MM.1S (cell line): ENCODE results near the gene APBB2.

Experiments used
- EZH2 ChIP-seq: fragments of 300-600 bp; sonication (generic); optimal IDR thresholded peaks from 2 replicates; pipeline ENCODE3; 2017; ENCODE audit warnings: low read depth, mild to moderate bottlenecking, antibody characterized with exemption, low read length, mixed read lengths
- EZH2phosphoT487 ChIP-seq: fragments of 300-600 bp; sonication (generic); IDR thresholded peaks from 2 replicates; pipeline ENCODE4 v1.6.1; 2018; ENCODE audit warnings: antibody characterized with exemption, low read length
- TF ChIP-seq, protein P1 (sequence below): fragments of 300-600 bp; sonication (generic); IDR thresholded peaks from 2 replicates; pipeline ENCODE4 v1.5.1; 2016; ENCODE audit warnings: antibody characterized with exemption, low read length, mixed read lengths

DNA sequence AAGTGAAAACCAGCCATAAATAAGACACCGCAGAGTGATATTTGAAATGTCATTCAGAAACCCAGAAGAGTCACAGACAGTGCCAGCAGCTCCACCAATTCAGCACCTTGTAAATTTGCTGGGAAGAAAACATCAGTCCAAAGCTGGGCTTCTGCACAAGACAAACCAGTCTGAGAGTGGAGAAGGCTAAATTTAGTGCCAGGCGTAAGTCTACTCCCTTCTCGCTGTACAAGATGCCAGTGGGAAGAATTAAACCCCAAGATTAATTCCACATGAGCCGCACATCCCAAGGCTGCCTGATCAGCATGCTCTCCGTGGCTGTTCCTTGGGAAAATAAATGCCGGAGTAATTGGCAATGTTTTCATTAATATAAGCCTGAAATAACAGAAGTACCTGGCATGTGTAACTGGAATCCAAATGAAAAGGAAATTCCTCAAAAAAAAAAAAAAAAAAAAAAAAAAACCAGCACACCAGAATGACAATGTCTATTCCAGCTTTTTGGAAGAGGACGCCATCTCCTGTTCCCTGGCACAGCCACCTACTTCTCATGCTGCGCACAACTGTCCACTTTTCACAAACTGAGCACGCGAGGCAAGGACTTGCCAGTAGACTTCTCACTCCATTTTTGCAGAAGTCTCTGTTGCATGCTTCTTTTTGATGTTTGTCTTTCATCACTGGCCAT, 369.0 kb downstream of the APBB2 start:
- TF ChIP-seq, protein P1, sequence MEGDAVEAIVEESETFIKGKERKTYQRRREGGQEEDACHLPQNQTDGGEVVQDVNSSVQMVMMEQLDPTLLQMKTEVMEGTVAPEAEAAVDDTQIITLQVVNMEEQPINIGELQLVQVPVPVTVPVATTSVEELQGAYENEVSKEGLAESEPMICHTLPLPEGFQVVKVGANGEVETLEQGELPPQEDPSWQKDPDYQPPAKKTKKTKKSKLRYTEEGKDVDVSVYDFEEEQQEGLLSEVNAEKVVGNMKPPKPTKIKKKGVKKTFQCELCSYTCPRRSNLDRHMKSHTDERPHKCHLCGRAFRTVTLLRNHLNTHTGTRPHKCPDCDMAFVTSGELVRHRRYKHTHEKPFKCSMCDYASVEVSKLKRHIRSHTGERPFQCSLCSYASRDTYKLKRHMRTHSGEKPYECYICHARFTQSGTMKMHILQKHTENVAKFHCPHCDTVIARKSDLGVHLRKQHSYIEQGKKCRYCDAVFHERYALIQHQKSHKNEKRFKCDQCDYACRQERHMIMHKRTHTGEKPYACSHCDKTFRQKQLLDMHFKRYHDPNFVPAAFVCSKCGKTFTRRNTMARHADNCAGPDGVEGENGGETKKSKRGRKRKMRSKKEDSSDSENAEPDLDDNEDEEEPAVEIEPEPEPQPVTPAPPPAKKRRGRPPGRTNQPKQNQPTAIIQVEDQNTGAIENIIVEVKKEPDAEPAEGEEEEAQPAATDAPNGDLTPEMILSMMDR, result no peak
- TF ChIP-seq EZH2phosphoT487 (no peak), EZH2 (no peak)
